Neuronal stem cell (in vitro differentiated cells): ENCODE measurements around the gene SIAH3.

ENCODE experiments used
- DNase-seq: peaks from one replicate; pipeline ENCODE4 v3.0.0-alpha.2; 2013; ENCODE audit warnings: low spot score
- H2AFZ ChIP-seq: one replicate; pipeline ENCODE4 v1.6.1; 2013; ENCODE audit warnings: mild to moderate bottlenecking, low read length, inconsistent platforms
- H2AK5ac ChIP-seq: 2 replicates; pipeline ENCODE4 v1.6.1; 2013; ENCODE audit warnings: low read depth, mild to moderate bottlenecking, inconsistent platforms, low read length, moderate library complexity, mixed read lengths
- H2BK120ac ChIP-seq: 2 replicates; pipeline ENCODE4 v1.6.1; 2013; ENCODE audit warnings: low read depth, mild to moderate bottlenecking, inconsistent platforms, low read length, moderate library complexity, mixed read lengths
- H2BK12ac ChIP-seq: one replicate; pipeline ENCODE4 v1.6.1; 2013; ENCODE audit warnings: low read length, inconsistent platforms
- H2BK15ac ChIP-seq: 2 replicates; pipeline ENCODE4 v1.6.1; 2013; ENCODE audit warnings: mild to moderate bottlenecking, low read length, inconsistent platforms, mixed read lengths
- H2BK5ac ChIP-seq: one replicate; pipeline ENCODE4 v1.6.1; 2013; ENCODE audit warnings: inconsistent platforms, mild to moderate bottlenecking, low read length, moderate library complexity
- H3K14ac ChIP-seq: one replicate; pipeline ENCODE4 v1.6.1; 2013; ENCODE audit warnings: low read length, inconsistent platforms
- H3K18ac ChIP-seq: 2 replicates; pipeline ENCODE4 v1.6.1; 2013; ENCODE audit warnings: low read length, inconsistent platforms
- H3K23ac ChIP-seq: 2 replicates; pipeline ENCODE4 v1.6.1; 2013; ENCODE audit warnings: low read depth, mild to moderate bottlenecking, mixed read lengths, low read length, inconsistent platforms; ENCODE audit not compliant: poor library complexity
- H3K27ac ChIP-seq: replicated peaks from 3 replicates; pipeline ENCODE4 v1.5.1; 2013; ENCODE audit warnings: low read length, inconsistent platforms
- H3K27me3 ChIP-seq, 3 experiments: 2 replicates each; pipeline ENCODE4 v1.6.1; 2013; ENCODE audit warnings: low read length in 3 of 3, mild to moderate bottlenecking in 2 of 3, inconsistent platforms in 1 of 3, low read depth in 1 of 3, mixed read lengths in 1 of 3, moderate library complexity in 1 of 3; ENCODE audit not compliant: control insufficient read depth in 3 of 3, insufficient read depth in 3 of 3
- H3K36me3 ChIP-seq, 2 donors: replicated peaks in 1 of 2; 2 replicates each; pipeline ENCODE4 v1.6.1; 2013; ENCODE audit warnings: low read length in 2 of 2; ENCODE audit not compliant: control insufficient read depth in 2 of 2, insufficient read depth in 2 of 2
- H3K4ac ChIP-seq: 2 replicates; pipeline ENCODE4 v1.6.1; 2013; ENCODE audit warnings: inconsistent platforms, mild to moderate bottlenecking, low read length, moderate library complexity
- H3K4me1 ChIP-seq, 2 donors: 1 replicate in 1 of 2; 2 replicates in 1 of 2; pipeline ENCODE4 v1.6.1; 2013; ENCODE audit warnings: low read length in 2 of 2, low read depth in 1 of 2; ENCODE audit not compliant: control insufficient read depth in 2 of 2, insufficient read depth in 1 of 2
- H3K4me2 ChIP-seq: one replicate; pipeline ENCODE4 v1.6.1; 2013; ENCODE audit warnings: mild to moderate bottlenecking, low read length, inconsistent platforms; ENCODE audit not compliant: insufficient read depth, poor library complexity, severe bottlenecking
- H3K4me3 ChIP-seq, 2 donors: 2 replicates each; pipeline ENCODE4 v1.5.1; 2013; ENCODE audit warnings: low read length in 2 of 2, mild to moderate bottlenecking in 2 of 2, inconsistent platforms in 1 of 2, moderate library complexity in 1 of 2
- H3K79me1 ChIP-seq: one replicate; pipeline ENCODE4 v1.6.1; 2013; ENCODE audit warnings: low read depth, mild to moderate bottlenecking, inconsistent platforms, low read length, moderate library complexity
- H3K9ac ChIP-seq: one replicate; pipeline ENCODE4 v1.6.1; 2013; ENCODE audit warnings: mild to moderate bottlenecking, low read depth, low read length, inconsistent platforms; ENCODE audit not compliant: poor library complexity
- H3K9me3 ChIP-seq, 2 donors: replicated peaks in 1 of 2; 2 replicates each; pipeline versions ENCODE3 to v1.6.1; 2013; ENCODE audit warnings: low read length in 2 of 2, mild to moderate bottlenecking in 2 of 2, inconsistent platforms in 1 of 2, low read depth in 1 of 2, mixed read lengths in 1 of 2, moderate library complexity in 1 of 2; ENCODE audit not compliant: control insufficient read depth in 2 of 2, insufficient read depth in 1 of 2
- H4K8ac ChIP-seq: one replicate; pipeline ENCODE4 v1.6.1; 2013; ENCODE audit warnings: low read depth, mild to moderate bottlenecking, inconsistent platforms, low read length, moderate library complexity
- H4K91ac ChIP-seq: one replicate; pipeline ENCODE4 v1.6.1; 2013; ENCODE audit warnings: low read length, low read depth, mild to moderate bottlenecking, inconsistent platforms; ENCODE audit not compliant: poor library complexity
- WGBS, 2 donors: extraction: QIAGEN DNeasy Blood & Tissue Kit; methylation state at CpG; one replicate each; pipeline ENCODE4 v1.1.7; 2013; ENCODE audit warnings: missing lambda C conversion rate in 2 of 2, mixed read lengths in 1 of 2; ENCODE audit not compliant: insufficient read length in 2 of 2, insufficient replicate concordance in 1 of 2; ENCODE audit errors: extremely low coverage in 2 of 2; 5-methylcytosine and 5-hydroxymethylcytosine counted together

The SIAH3 gene

GRCh38 chr13:45826731-45827130 lies 24.8 kb downstream of the SIAH3 start:
- Histone ChIP-seq H3K14ac (no peak overlapping the region), H3K9me3 (no peaks in the 10 kb centered on the region), H3K4ac (no peak overlapping the region), H3K23ac (no peak overlapping the region), H3K4me2 (no peak overlapping the region), H3K36me3 (no peaks in the 10 kb centered on the region), H3K27ac (no peak overlapping the region), H3K9ac (no peak overlapping the region), H3K18ac (no peak overlapping the region), H2AFZ (no peak overlapping the region), H2BK5ac (no peak overlapping the region), H3K27me3 (no peaks in the 10 kb centered on the region), H2BK15ac (no peak overlapping the region), H3K79me1 (no peaks in the 10 kb centered on the region), H3K4me3 (no peak overlapping the region), H2BK12ac (no peak overlapping the region), H3K4me1 (peaks cover 3 to 15% of the 10 kb centered on the region in 2 donors), H2BK120ac (no peak overlapping the region), H4K8ac (no peak overlapping the region), H4K91ac (no peak overlapping the region), H2AK5ac (no peak overlapping the region)
- DNase-seq = no peak
- WGBS, 2 donors = no CpG with 5 or more reads among the region's 5 CpGs

GRCh38 chr13:45825387-45825650 lies 26.2 kb downstream of the SIAH3 start:
- peaks cover 3 to 15% of the 10 kb centered on the region in 2 donors for H3K4me1 ChIP-seq
- no peak overlapping the region for H3K27ac ChIP-seq
- no peak overlapping the region for H2BK15ac ChIP-seq
- H2BK5ac ChIP-seq = no peak overlapping the region
- no CpG with 5 or more reads among the region's 4 CpGs for WGBS, 2 donors
- DNase-seq = no peak
- no peaks in the 10 kb centered on the region for H3K79me1 ChIP-seq
- H2AFZ ChIP-seq = no peak overlapping the region
- no peak overlapping the region for H2BK120ac ChIP-seq
- no peaks in the 10 kb centered on the region for H3K36me3 ChIP-seq
- no peak overlapping the region for H2BK12ac ChIP-seq
- H2AK5ac ChIP-seq = no peak overlapping the region
- no peak overlapping the region for H3K23ac ChIP-seq
- H4K91ac ChIP-seq = no peak overlapping the region
- no peak overlapping the region for H3K9ac ChIP-seq
- H3K4me3 ChIP-seq = no peak overlapping the region
- H3K4ac ChIP-seq = no peak overlapping the region
- no peak overlapping the region for H3K14ac ChIP-seq
- H3K4me2 ChIP-seq = no peak overlapping the region
- H4K8ac ChIP-seq = no peak overlapping the region
- no peak overlapping the region for H3K18ac ChIP-seq
- H3K9me3 ChIP-seq = no peaks in the 10 kb centered on the region
- H3K27me3 ChIP-seq = no peaks in the 10 kb centered on the region

- H3K9ac ChIP-seq = no peak overlapping the region
- H3K79me1 ChIP-seq = no peaks in the 10 kb centered on the region
- no peak overlapping the region for H4K8ac ChIP-seq
- no peak overlapping the region for H2AFZ ChIP-seq
- H4K91ac ChIP-seq = no peak overlapping the region
- H2BK12ac ChIP-seq = no peak overlapping the region
- H3K4me3 ChIP-seq = no peak overlapping the region
- H3K9me3 ChIP-seq = peaks cover 0 to under 1% of the 10 kb centered on the region in 2 donors
- no peak overlapping the region for H2BK5ac ChIP-seq
- H3K4ac ChIP-seq = no peak overlapping the region
- no peak overlapping the region for H2BK15ac ChIP-seq
- no peak overlapping the region for H2AK5ac ChIP-seq
- H2BK120ac ChIP-seq = no peak overlapping the region
- H3K27me3 ChIP-seq = no peaks in the 10 kb centered on the region
- H3K36me3 ChIP-seq = no peaks in the 10 kb centered on the region
- no peak overlapping the region for H3K23ac ChIP-seq
- no peak overlapping the region for H3K27ac ChIP-seq
- no peak overlapping the region for H3K18ac ChIP-seq
- H3K4me2 ChIP-seq = no peak overlapping the region
- peaks cover 3 to 9% of the 10 kb centered on the region in 2 donors for H3K4me1 ChIP-seq
- H3K14ac ChIP-seq = no peak overlapping the region
- DNase-seq = no peak
Observed at GRCh38 chr13:45823583-45823982, 28.0 kb downstream of the SIAH3 start.

- H4K91ac ChIP-seq = no peak overlapping the region
- H3K18ac ChIP-seq = no peak overlapping the region
- no peak overlapping the region for H3K4me3 ChIP-seq
- H2BK12ac ChIP-seq = no peak overlapping the region
- no peak overlapping the region for H2AFZ ChIP-seq
- no peak overlapping the region for H2AK5ac ChIP-seq
- no peaks in the 10 kb centered on the region for H3K79me1 ChIP-seq
- H3K14ac ChIP-seq = no peak overlapping the region
- H3K9ac ChIP-seq = no peak overlapping the region
- H3K36me3 ChIP-seq = no peaks in the 10 kb centered on the region
- no peak overlapping the region for H2BK15ac ChIP-seq
- WGBS, 2 donors = no CpG with 5 or more reads among the region's 6 CpGs
- no peak overlapping the region for H3K27ac ChIP-seq
- DNase-seq = no peak
- H3K27me3 ChIP-seq = no peaks in the 10 kb centered on the region
- no peak overlapping the region for H3K4ac ChIP-seq
- no peak overlapping the region for H2BK5ac ChIP-seq
- H3K23ac ChIP-seq = no peak overlapping the region
- no peak overlapping the region for H3K4me2 ChIP-seq
- H2BK120ac ChIP-seq = no peak overlapping the region
- no peaks in the 10 kb centered on the region for H3K4me1 ChIP-seq
- peaks cover 0 to 5% of the 10 kb centered on the region in 2 donors for H3K9me3 ChIP-seq
- H4K8ac ChIP-seq = no peak overlapping the region
Observed at GRCh38 chr13:45821811-45822210, 29.7 kb downstream of the SIAH3 start.
